Esophagus squamous epithelium (tissue), 4 donors: ENCODE results near the gene MPST.

Experiments
- CTCF ChIP-seq, 6 experiments: fragments of 450-650 bp in 4 of 6; fragments of 200-600 bp in 2 of 6; sonication (generic) in 2 of 6; IDR thresholded peaks; one replicate each; pipeline ENCODE4 v1.5.1; 2016 to 2019; ENCODE audit warnings: antibody characterized with exemption in 6 of 6, mild to moderate bottlenecking in 4 of 6, moderate library complexity in 4 of 6
- POLR2A ChIP-seq, 4 donors: fragments of 450-650 bp; IDR thresholded peaks; one replicate each; pipeline ENCODE4 v1.6.1; 2017; ENCODE audit warnings: antibody characterized with exemption in 4 of 4, mild to moderate bottlenecking in 4 of 4, moderate library complexity in 3 of 4

GRCh38 chr22:37000676-37001534, 18.6 kb upstream of the MPST start:
- TF ChIP-seq CTCF (IDR thresholded peaks at IDR 0.05) (no peak), POLR2A (IDR thresholded peaks at IDR 0.05) (no peak)
